Testis (tissue), 2 donors: ENCODE data around the gene IFNGR2.

Experiments used
- CTCF ChIP-seq, 3 experiments: fragments of 450-650 bp in 2 of 3; fragments of 200-600 bp in 1 of 3; sonication (generic) in 1 of 3; IDR thresholded peaks; one replicate each; pipeline ENCODE4 v1.5.1; 2016 to 2019; ENCODE audit warnings: antibody characterized with exemption in 3 of 3, mild to moderate bottlenecking in 2 of 3, moderate library complexity in 1 of 3
- POLR2A ChIP-seq: fragments of 450-650 bp; IDR thresholded peaks from one replicate; pipeline ENCODE4 v1.6.1; 2017; ENCODE audit warnings: antibody characterized with exemption, mild to moderate bottlenecking, moderate library complexity

GRCh38 chr21:33375101-33375644, 28.0 kb upstream of the IFNGR2 start:
- TF ChIP-seq CTCF (IDR thresholded peaks at IDR 0.05) (no peak), POLR2A (no peak)
